ENCODE measurements around the gene ADGRG3.

- no peak for TF ChIP-seq TRIM28 (IDR thresholded peaks at IDR 0.05; ENCODE audit: borderline replicate concordance, low read length)
- TF ChIP-seq, protein P1, sequence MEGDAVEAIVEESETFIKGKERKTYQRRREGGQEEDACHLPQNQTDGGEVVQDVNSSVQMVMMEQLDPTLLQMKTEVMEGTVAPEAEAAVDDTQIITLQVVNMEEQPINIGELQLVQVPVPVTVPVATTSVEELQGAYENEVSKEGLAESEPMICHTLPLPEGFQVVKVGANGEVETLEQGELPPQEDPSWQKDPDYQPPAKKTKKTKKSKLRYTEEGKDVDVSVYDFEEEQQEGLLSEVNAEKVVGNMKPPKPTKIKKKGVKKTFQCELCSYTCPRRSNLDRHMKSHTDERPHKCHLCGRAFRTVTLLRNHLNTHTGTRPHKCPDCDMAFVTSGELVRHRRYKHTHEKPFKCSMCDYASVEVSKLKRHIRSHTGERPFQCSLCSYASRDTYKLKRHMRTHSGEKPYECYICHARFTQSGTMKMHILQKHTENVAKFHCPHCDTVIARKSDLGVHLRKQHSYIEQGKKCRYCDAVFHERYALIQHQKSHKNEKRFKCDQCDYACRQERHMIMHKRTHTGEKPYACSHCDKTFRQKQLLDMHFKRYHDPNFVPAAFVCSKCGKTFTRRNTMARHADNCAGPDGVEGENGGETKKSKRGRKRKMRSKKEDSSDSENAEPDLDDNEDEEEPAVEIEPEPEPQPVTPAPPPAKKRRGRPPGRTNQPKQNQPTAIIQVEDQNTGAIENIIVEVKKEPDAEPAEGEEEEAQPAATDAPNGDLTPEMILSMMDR (tag by site-specific recombination; IDR thresholded peaks at IDR 0.05) = no peak
- TF ChIP-seq ZSCAN5A (tag by site-specific recombination; IDR thresholded peaks at IDR 0.05) = no peak
- TF ChIP-seq, protein P2, sequence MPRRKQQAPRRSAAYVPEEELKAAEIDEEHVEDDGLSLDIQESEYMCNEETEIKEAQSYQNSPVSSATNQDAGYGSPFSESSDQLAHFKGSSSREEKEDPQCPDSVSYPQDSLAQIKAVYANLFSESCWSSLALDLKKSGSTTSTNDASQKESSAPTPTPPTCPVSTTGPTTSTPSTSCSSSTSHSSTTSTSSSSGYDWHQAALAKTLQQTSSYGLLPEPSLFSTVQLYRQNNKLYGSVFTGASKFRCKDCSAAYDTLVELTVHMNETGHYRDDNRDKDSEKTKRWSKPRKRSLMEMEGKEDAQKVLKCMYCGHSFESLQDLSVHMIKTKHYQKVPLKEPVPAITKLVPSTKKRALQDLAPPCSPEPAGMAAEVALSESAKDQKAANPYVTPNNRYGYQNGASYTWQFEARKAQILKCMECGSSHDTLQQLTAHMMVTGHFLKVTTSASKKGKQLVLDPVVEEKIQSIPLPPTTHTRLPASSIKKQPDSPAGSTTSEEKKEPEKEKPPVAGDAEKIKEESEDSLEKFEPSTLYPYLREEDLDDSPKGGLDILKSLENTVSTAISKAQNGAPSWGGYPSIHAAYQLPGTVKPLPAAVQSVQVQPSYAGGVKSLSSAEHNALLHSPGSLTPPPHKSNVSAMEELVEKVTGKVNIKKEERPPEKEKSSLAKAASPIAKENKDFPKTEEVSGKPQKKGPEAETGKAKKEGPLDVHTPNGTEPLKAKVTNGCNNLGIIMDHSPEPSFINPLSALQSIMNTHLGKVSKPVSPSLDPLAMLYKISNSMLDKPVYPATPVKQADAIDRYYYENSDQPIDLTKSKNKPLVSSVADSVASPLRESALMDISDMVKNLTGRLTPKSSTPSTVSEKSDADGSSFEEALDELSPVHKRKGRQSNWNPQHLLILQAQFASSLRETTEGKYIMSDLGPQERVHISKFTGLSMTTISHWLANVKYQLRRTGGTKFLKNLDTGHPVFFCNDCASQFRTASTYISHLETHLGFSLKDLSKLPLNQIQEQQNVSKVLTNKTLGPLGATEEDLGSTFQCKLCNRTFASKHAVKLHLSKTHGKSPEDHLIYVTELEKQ (tag by site-specific recombination; IDR thresholded peaks at IDR 0.05; ENCODE audit: borderline replicate concordance) = no peak
- no peak for TF ChIP-seq ZNF302 (tag by site-specific recombination; IDR thresholded peaks at IDR 0.05; ENCODE audit: low read depth)
- no peak for TF ChIP-seq ZNF121 (tag by site-specific recombination; IDR thresholded peaks at IDR 0.05)
- no peak for TF ChIP-seq MYNN (tag by site-specific recombination; IDR thresholded peaks at IDR 0.05; ENCODE audit: borderline replicate concordance)
- TF ChIP-seq ZNF114 (tag by site-specific recombination; IDR thresholded peaks at IDR 0.05) = no peak
- TF ChIP-seq ZNF76 (tag by site-specific recombination; IDR thresholded peaks at IDR 0.05; ENCODE audit: borderline replicate concordance, low read depth) = no peak
- no peak for TF ChIP-seq ZNF561 (tag by site-specific recombination; IDR thresholded peaks at IDR 0.05; ENCODE audit: borderline replicate concordance)
- TF ChIP-seq ZNF658 (tag by site-specific recombination; IDR thresholded peaks at IDR 0.05) = no peak
- TF ChIP-seq ZNF280D (tag by site-specific recombination; IDR thresholded peaks at IDR 0.05) = no peak
- TF ChIP-seq ZNF292 (tag by site-specific recombination; IDR thresholded peaks at IDR 0.05; ENCODE audit: borderline replicate concordance, low read depth) = no peak
These were observed 21.1 kb downstream of the ADGRG3 start for GRCh38 chr16:57688987-57689761.
